Measurements from ENCODE around the gene ID2.

ID2 gene

DNA sequence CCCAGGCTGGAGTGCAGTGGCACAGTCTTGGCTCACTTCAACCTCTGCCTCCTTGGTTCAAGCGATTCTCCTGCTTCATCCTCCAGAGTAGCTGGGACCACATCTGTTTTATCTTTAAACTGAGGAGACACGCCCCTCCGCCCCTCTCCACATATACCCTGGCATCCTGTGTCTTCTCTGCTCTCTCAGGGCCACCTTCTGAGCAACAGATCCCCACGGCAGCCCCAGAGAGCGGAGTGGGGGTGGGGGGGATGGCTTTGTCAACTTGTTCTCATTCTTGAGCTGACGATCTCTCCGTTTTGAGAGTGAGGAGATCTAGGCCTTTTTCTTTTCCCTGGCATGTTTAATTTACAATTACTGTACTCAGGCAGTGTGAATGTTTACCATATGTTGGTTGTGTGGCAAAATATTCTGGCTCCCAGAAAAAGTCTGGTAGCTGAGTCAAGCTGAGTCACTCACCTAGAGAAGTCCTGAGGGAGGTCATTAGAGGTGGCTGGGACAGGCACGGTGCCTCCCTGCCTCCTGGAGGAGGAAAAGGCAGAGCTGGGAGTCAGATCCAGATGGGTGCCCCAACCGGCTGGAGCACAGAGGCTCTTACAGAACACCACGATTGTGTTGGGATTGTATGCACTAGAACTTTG is 19.5 kb upstream of the ID2 start:
- TF ChIP-seq, protein P1, sequence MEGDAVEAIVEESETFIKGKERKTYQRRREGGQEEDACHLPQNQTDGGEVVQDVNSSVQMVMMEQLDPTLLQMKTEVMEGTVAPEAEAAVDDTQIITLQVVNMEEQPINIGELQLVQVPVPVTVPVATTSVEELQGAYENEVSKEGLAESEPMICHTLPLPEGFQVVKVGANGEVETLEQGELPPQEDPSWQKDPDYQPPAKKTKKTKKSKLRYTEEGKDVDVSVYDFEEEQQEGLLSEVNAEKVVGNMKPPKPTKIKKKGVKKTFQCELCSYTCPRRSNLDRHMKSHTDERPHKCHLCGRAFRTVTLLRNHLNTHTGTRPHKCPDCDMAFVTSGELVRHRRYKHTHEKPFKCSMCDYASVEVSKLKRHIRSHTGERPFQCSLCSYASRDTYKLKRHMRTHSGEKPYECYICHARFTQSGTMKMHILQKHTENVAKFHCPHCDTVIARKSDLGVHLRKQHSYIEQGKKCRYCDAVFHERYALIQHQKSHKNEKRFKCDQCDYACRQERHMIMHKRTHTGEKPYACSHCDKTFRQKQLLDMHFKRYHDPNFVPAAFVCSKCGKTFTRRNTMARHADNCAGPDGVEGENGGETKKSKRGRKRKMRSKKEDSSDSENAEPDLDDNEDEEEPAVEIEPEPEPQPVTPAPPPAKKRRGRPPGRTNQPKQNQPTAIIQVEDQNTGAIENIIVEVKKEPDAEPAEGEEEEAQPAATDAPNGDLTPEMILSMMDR (IDR thresholded peaks at IDR 0.05; ENCODE audit: borderline replicate concordance, extremely low read depth, low read length, poor library complexity, severe bottlenecking): no peak
- TF ChIP-seq EZH2 (IDR thresholded peaks at IDR 0.05; ENCODE audit: borderline replicate concordance, low read depth, low read length, severe bottlenecking): no peak
- no peak overlapping the region for H3K9ac ChIP-seq (ENCODE audit: low read depth, low read length)
- DNase-seq (no peak), ATAC-seq (ENCODE audit: insufficient read depth, low read depth) (peak; percentile 18; the same call in 1 of the 3 replicates)
- H3K27ac ChIP-seq (ENCODE audit: low read length): no peak overlapping the region
- no peak overlapping the region for H3K4me3 ChIP-seq (ENCODE audit: low read depth in 1 of 2, low read length in 2 of 2)
- H2AFZ ChIP-seq (ENCODE audit: low read depth, low read length): no peak overlapping the region
- no peaks in the 10 kb centered on the region for H3K27me3 ChIP-seq (ENCODE audit: insufficient read depth, low read length, poor library complexity)
- H3K4me2 ChIP-seq (ENCODE audit: insufficient read depth, low read length): no peak overlapping the region
- peaks cover 8% of the 10 kb centered on the region for H3K4me1 ChIP-seq (ENCODE audit: insufficient read depth, low read length)
- no peaks in the 10 kb centered on the region for H3K9me3 ChIP-seq (ENCODE audit: insufficient read depth, low read length, severe bottlenecking)
- no peaks in the 10 kb centered on the region for H3K36me3 ChIP-seq (ENCODE audit: insufficient read depth, low read length)
- H4K20me1 ChIP-seq (ENCODE audit: insufficient read depth, low read length): no peaks in the 10 kb centered on the region
- no peaks in the 10 kb centered on the region for H3K79me2 ChIP-seq (ENCODE audit: insufficient read depth, low read length)

- no peak overlapping the region for H3K4me2 ChIP-seq (ENCODE audit: insufficient read depth, low read length)
- H3K27ac ChIP-seq (ENCODE audit: low read length): no peak overlapping the region
- no peak for ATAC-seq (ENCODE audit: insufficient read depth, low read depth)
Observed at GRCh38 chr2:8663997-8664396, 17.9 kb upstream of the ID2 start.

GRCh38 chr2:8666581-8666980 is 15.3 kb upstream of the ID2 start:
- TF ChIP-seq, protein P1 (IDR thresholded peaks at IDR 0.05; ENCODE audit: borderline replicate concordance, extremely low read depth, low read length, poor library complexity, severe bottlenecking): no peak
- TF ChIP-seq EZH2 (IDR thresholded peaks at IDR 0.05; ENCODE audit: borderline replicate concordance, low read depth, low read length, severe bottlenecking): no peak
- H4K20me1 ChIP-seq (ENCODE audit: insufficient read depth, low read length): no peaks in the 10 kb centered on the region
- H3K27me3 ChIP-seq (ENCODE audit: insufficient read depth, low read length, poor library complexity): no peaks in the 10 kb centered on the region
- H3K27ac ChIP-seq (ENCODE audit: low read length): no peak overlapping the region
- H3K9ac ChIP-seq (ENCODE audit: low read depth, low read length): no peak overlapping the region
- H3K36me3 ChIP-seq (ENCODE audit: insufficient read depth, low read length): no peaks in the 10 kb centered on the region
- no peak overlapping the region for H3K4me3 ChIP-seq (ENCODE audit: low read depth in 1 of 2, low read length in 2 of 2)
- no peaks in the 10 kb centered on the region for H3K79me2 ChIP-seq (ENCODE audit: insufficient read depth, low read length)
- H3K4me1 ChIP-seq (ENCODE audit: insufficient read depth, low read length): 0 out of 2 replicates have a peak, but pooled peaks cover 3% of the 10 kb centered on the region
- no peaks in the 10 kb centered on the region for H3K9me3 ChIP-seq (ENCODE audit: insufficient read depth, low read length, severe bottlenecking)
- no peak for ATAC-seq (ENCODE audit: insufficient read depth, low read depth)
- no peak overlapping the region for H2AFZ ChIP-seq (ENCODE audit: low read depth, low read length)
- H3K4me2 ChIP-seq (ENCODE audit: insufficient read depth, low read length): no peak overlapping the region
- DNase-seq: no peak

More at GRCh38 chr2:8663997-8664396, 17.9 kb upstream of the ID2 start:
- Histone ChIP-seq H3K79me2 (ENCODE audit: insufficient read depth, low read length) (no peaks in the 10 kb centered on the region), H3K4me3 (ENCODE audit: low read depth in 1 of 2, low read length in 2 of 2) (no peak overlapping the region), H3K4me1 (ENCODE audit: insufficient read depth, low read length) (0 out of 2 replicates have a peak, but pooled peaks cover 3% of the 10 kb centered on the region), H3K27me3 (ENCODE audit: insufficient read depth, low read length, poor library complexity) (no peaks in the 10 kb centered on the region), H3K36me3 (ENCODE audit: insufficient read depth, low read length) (no peaks in the 10 kb centered on the region), H3K9me3 (ENCODE audit: insufficient read depth, low read length, severe bottlenecking) (no peaks in the 10 kb centered on the region), H3K9ac (ENCODE audit: low read depth, low read length) (no peak overlapping the region), H2AFZ (ENCODE audit: low read depth, low read length) (no peak overlapping the region; the same call in 1 of the 2 replicates), H4K20me1 (ENCODE audit: insufficient read depth, low read length) (no peaks in the 10 kb centered on the region)
- TF ChIP-seq EZH2 (IDR thresholded peaks at IDR 0.05; ENCODE audit: borderline replicate concordance, low read depth, low read length, severe bottlenecking): no peak
- TF ChIP-seq, protein P1 (IDR thresholded peaks at IDR 0.05; ENCODE audit: borderline replicate concordance, extremely low read depth, low read length, poor library complexity, severe bottlenecking): no peak
- no peak for DNase-seq
